COR-L47 (cell line): Measurements from ENCODE around the gene NFKBIZ.

Experiments
- DNase-seq: peaks from one replicate; lab custom pipeline; 2025; lab: John Stamatoyannopoulos, UW

NFKBIZ gene, protein sequence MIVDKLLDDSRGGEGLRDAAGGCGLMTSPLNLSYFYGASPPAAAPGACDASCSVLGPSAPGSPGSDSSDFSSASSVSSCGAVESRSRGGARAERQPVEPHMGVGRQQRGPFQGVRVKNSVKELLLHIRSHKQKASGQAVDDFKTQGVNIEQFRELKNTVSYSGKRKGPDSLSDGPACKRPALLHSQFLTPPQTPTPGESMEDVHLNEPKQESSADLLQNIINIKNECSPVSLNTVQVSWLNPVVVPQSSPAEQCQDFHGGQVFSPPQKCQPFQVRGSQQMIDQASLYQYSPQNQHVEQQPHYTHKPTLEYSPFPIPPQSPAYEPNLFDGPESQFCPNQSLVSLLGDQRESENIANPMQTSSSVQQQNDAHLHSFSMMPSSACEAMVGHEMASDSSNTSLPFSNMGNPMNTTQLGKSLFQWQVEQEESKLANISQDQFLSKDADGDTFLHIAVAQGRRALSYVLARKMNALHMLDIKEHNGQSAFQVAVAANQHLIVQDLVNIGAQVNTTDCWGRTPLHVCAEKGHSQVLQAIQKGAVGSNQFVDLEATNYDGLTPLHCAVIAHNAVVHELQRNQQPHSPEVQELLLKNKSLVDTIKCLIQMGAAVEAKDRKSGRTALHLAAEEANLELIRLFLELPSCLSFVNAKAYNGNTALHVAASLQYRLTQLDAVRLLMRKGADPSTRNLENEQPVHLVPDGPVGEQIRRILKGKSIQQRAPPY

GRCh38 chr3:101848754-101849713, at the start of gene NFKBIZ:
Gene NFKBIZ (plus strand): TSS chr3:101849514. CDS start chr3:101849629, 115 bp downstream.
- peak; percentile 68 for DNase-seq

DNA sequence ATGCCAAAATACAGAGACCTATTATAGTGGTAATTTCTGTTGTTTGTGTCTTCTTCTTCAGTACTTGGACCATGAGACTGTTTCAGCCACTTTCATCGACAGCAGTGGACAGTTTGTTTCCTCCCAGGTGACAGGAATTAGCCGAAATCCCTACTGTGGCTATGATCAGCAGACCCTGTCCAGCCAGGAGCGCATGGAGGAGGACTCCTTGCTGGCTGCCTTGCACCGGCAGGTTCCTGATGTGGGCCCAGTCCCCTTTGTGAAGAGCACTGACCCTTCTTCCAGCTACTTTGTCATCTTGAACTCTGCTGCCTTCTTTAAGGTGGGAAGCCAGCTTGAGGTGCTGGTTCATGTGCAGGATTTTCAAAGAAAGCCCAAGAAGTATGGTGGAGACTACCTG, 48.1 kb upstream of the NFKBIZ start:
- DNase-seq, result no peak

DNA sequence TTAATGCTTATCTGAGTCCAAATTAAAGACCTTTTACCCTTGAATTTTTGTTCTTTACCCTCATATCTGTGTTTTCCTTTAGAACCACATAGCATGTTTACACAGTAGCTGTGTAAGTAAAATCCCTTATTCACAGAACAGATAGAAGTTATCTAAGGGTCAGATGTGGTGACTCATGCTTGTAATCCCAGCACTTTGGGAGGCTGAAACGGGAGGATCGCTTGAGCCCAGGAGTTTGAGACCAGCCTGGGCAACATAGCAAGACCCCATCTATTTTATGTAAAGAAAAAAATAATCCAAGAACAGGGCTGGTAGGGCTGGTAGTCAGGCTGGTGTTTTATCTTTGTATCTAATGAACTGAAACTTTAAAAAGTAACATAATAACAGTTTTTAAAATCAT, 47.1 kb upstream of the NFKBIZ start:
- no peak for DNase-seq

- DNase-seq, result peak; percentile 73
Measured at GRCh38 chr3:101803173-101803782, 46.0 kb upstream of the NFKBIZ start.

DNA sequence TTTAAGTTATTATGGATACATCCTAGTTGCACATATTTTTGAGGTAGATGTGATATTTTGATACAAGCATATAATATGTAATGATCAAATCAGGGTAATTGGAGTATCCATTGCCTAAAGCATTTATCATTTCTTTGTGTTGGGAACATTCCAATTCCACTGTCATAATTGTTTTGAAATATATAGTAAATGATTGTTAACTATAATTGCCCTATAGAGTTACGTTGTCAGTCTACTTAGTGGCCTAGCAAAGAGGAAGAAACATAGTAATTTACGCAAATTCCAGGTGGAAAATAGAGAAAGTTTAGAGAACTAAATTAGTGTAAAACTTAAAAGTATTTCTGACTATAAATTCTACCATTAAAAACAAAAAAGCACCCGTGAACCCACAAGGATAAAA, 45.4 kb upstream of the NFKBIZ start:
- DNase-seq, result no peak

GRCh38 chr3:101806491-101806890, 42.8 kb upstream of the NFKBIZ start:
- no peak for DNase-seq

DNA sequence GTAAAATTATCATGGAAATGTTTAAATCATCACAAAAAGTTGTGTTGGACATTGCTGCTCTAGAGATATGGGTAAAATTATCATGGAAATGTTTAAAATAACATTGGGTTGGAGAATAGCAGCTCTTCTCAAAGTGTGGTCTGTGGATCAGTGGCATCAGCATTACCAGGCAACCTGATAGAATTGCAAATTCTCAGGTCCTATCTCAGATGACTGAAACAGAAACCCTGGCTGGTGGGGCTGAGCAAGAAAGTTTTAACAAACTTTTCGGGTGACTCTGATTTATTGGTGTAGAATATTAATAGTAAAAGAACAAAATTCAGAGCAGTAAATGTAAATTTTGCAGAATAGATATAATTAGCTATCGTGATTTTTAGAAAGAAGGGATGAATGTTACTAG, 41.4 kb upstream of the NFKBIZ start:
- no peak for DNase-seq

- peak; percentile 30 for DNase-seq
Measured at GRCh38 chr3:101809178-101810021, 39.9 kb upstream of the NFKBIZ start.

- DNase-seq, result no peak
Measured at GRCh38 chr3:101810022-101810418, 39.3 kb upstream of the NFKBIZ start.

DNA sequence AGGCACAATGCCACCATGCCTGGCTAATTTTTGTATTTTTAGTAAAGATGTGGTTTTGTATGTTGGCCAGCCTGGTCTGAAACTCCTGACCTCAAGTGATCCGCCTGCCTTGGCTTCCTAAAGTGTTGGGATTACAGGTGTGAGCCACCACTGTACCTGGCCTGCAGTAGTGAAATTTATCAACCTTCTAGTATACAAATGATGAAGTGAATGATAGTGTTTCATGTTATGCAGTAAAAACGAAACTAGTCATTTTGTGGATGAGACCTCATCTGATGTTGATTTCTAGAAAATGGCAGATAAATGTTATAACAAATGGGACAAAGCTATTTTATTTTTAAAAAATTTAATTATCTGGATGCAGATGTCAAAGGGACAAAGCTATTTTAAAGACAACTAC, 37.4 kb upstream of the NFKBIZ start:
- no peak for DNase-seq

- DNase-seq, result no peak
Measured at GRCh38 chr3:101812895-101813294, 36.4 kb upstream of the NFKBIZ start.

- DNase-seq, result peak; percentile 50
Measured at GRCh38 chr3:101813817-101814440, 35.4 kb upstream of the NFKBIZ start.

GRCh38 chr3:101814835-101815234, 34.5 kb upstream of the NFKBIZ start:
- DNase-seq, result no peak

DNA sequence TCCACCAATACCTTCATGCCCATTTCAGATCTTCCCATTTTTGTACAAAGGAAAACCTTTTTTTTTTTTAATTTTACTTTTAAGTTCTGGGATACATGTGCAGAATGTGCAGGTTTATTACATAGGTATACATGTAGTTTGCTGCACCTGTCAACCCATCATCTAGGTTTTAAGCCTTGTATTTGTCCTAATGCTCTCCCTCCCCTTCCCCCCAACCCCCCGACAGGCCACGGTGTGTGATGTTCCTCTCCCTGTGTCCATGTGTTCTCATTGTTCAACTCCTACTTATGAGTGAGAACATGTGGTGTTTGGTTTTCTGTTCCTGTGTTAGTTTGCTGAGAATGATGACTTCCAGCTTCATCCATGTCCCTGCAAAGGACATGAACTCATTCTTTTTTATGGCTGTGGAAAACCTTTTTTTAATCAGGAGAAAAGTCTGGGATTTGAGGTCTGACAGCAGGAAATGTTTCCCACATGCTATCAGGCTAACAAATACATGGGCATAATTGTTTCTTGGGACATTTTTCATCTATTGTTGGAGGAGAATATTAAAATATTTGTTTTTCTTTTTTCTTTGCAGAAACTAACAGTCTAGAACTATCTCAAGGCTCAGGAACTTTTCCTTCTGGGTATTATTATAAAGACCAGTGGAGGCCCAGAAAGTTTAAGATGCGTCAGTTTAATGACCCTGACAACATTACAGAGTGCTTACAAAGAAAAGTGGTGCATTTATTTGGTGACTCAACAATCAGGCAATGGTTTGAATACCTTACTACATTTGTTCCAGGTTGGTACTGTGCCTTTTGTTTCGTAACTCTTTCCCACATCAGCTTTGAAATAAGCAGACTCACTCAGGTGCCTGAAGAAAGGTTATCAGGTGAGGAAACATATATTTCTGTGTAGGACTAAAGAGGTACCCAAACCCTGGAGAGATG, 32.8 kb upstream of the NFKBIZ start:
- no peak for DNase-seq

DNA sequence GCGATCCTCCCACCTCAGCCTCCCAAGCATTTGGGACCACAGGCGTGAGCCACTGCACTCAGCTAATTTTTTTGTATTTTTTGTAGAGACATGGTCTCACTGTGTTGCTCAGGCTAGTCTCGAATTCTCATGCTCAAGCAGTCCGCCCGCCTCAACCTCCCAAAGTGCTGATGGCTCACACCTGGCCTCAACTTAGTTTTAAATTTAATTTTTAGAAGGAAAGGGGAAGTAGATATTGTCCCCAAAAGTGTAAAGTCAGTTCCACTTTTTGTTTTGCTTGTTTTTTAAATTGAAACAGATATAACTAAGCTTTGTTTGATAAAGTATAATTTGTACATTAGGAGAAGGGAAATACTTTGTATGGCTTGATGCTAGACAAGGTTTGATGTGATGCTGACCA, 31.3 kb upstream of the NFKBIZ start:
- no peak for DNase-seq

DNA sequence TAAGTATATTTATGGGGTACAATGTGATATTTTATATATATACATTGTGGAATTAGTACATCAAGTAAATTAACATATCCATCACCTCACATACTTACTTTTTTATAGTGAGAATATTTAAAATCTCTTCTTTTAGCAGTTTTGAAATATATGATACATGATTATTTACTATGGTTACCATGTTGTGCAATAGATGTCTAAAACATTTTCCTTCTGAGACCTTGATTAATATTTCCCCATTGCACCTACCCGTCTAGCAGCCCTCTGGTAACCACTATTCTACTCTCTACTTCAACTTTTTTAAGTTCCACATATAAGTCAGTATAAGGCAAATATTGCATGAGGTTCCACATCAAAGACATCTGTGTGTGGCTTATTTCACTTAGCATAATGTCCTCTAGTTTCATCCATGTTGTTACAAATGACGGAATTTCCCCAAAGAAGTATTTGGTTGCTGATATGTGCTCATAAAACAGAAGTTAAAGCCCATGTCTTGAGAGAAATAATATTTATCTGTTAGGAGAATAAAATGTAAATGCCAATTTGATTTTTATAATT, 29.6 kb upstream of the NFKBIZ start:
- no peak for DNase-seq

- no peak for DNase-seq
Measured at GRCh38 chr3:101821503-101821902, 27.8 kb upstream of the NFKBIZ start.

DNA sequence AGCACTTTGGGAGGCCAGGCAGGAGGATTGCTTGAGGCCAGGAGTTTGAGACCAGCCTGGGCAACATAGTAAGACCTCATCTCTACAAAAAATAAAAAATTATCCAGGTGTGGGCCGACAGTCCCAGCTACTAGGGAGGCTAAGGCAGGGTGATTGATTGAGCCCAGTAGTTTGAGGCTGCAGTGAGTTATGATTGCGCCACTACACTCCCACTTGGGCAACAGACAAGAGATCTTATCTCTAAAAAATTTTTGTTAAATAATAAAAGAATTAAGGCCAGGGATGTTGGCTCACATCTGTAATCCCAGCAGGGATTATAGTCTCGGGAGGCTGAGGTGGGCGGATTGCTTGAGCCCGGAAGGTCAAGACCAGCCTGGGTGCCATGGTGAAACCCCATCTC, 25.8 kb upstream of the NFKBIZ start:
- no peak for DNase-seq

DNA sequence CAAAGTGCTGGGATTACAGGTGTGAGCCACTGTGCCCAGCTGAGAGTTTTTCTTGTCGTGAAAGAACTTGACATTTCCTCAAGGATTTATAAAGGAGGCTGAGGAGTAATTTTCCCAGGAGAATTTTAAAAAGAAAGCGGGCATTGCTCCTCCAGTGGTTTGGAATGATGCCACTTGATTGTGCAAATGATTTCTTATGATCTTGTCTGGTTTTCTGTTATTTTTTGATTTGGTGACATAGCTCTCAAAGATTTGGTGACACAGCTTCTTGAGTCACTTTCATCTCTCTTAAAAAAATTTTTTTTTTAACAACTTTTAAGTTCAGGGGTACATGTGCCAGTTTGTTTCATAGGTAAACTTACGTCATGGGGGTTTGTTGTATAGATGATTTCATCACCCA, 24.6 kb upstream of the NFKBIZ start:
- DNase-seq, result no peak
